WTC11 (cell line): ENCODE data around the gene MCM3AP. TPM values are rescaled to one million over a fixed set of nuclear protein-coding genes. Genes with fewer than 3 reads are reported as not detected.
A peak's percentile ranks its signal among the peaks of the same experiment; 100 is the strongest.

Experiments
- ATAC-seq: fragments of 200-7000 bp; cut with Tn5 transposase; 2 replicates; pipeline ENCODE4 v1.10.0; 2021; ENCODE audit warnings: mild to moderate bottlenecking, moderate library complexity
- CTCF ChIA-PET: fragments of 300-600 bp; sonication (Branson Sonifier 250); formaldehyde crosslinking; loops from one replicate; lab custom pipeline; 2021; ENCODE audit warnings: antibody characterized with exemption; lab: Charles Lee
- POLR2A ChIA-PET: fragments of 350-600 bp; sonication (Branson Sonifier 250); formaldehyde crosslinking; loops from one replicate; lab custom pipeline; 2021; ENCODE audit warnings: antibody characterized with exemption; lab: Charles Lee
- DNase-seq: peaks from one replicate; pipeline ENCODE4 v3.0.0; 2021; ENCODE audit warnings: low spot score
- H3K27ac Mint-ChIP-seq: 2 replicates; pipeline ENCODE4 v1.8.0; 2021; ENCODE audit warnings: mixed read lengths
- H3K27me3 Mint-ChIP-seq: 2 replicates; pipeline ENCODE4 v1.8.0; 2021; ENCODE audit warnings: low read depth, mild to moderate bottlenecking, moderate library complexity, mixed read lengths
- H3K36me3 Mint-ChIP-seq: 2 replicates; pipeline ENCODE4 v1.8.0; 2021; ENCODE audit warnings: mixed read lengths
- H3K4me1 Mint-ChIP-seq: 2 replicates; pipeline ENCODE4 v1.8.0; 2022; ENCODE audit warnings: mixed read lengths
- H3K4me3 Mint-ChIP-seq: 2 replicates; pipeline ENCODE4 v1.8.0; 2021; ENCODE audit warnings: mild to moderate bottlenecking, moderate library complexity, mixed read lengths
- H3K9me3 Mint-ChIP-seq: 2 replicates; pipeline ENCODE4 v1.8.0; 2021; ENCODE audit warnings: mixed read lengths
- ATF1 ChIP-seq: sonication (generic); formaldehyde crosslinking; IDR thresholded peaks from 2 replicates; pipeline ENCODE4 v1.8.1; 2023; ENCODE audit warnings: mild to moderate bottlenecking, moderate library complexity, missing genetic modification reagents
- CBFB ChIP-seq: sonication (generic); formaldehyde crosslinking; IDR thresholded peaks from 2 replicates; pipeline ENCODE4 v1.8.1; 2022; ENCODE audit warnings: mild to moderate bottlenecking, low read depth, missing genetic modification reagents
- FOXK1 ChIP-seq: sonication (generic); formaldehyde crosslinking; IDR thresholded peaks from 2 replicates; pipeline ENCODE4 v1.8.0; 2022; ENCODE audit warnings: mild to moderate bottlenecking, moderate library complexity, missing genetic modification reagents
- JUN ChIP-seq: sonication (generic); formaldehyde crosslinking; IDR thresholded peaks from 2 replicates; pipeline ENCODE4 v1.8.0; 2023; ENCODE audit warnings: mild to moderate bottlenecking, missing genetic modification reagents
- MYBL2 ChIP-seq: sonication (generic); formaldehyde crosslinking; IDR thresholded peaks from 2 replicates; pipeline ENCODE4 v1.8.1; 2023; ENCODE audit warnings: mild to moderate bottlenecking, moderate library complexity, missing genetic modification reagents
- NFE2L1 ChIP-seq: sonication (generic); formaldehyde crosslinking; IDR thresholded peaks from 2 replicates; pipeline ENCODE4 v1.8.1; 2023; ENCODE audit warnings: missing genetic modification reagents
- OVOL2 ChIP-seq: fragments of 250-450 bp; sonication (Bioruptor Pico); IDR thresholded peaks from 2 replicates; pipeline ENCODE4 v1.9.0; 2021; ENCODE audit warnings: mild to moderate bottlenecking, borderline replicate concordance
- RORB ChIP-seq: fragments of 250-450 bp; sonication (Bioruptor Pico); IDR thresholded peaks from 2 replicates; pipeline ENCODE4 v1.9.0; 2021; ENCODE audit warnings: mild to moderate bottlenecking
- TEAD1 ChIP-seq: sonication (generic); formaldehyde crosslinking; IDR thresholded peaks from 2 replicates; pipeline ENCODE4 v1.8.0; 2022; ENCODE audit warnings: mild to moderate bottlenecking, missing genetic modification reagents
- TEAD4 ChIP-seq: sonication (generic); formaldehyde crosslinking; IDR thresholded peaks from 2 replicates; pipeline ENCODE4 v1.8.0; 2022; ENCODE audit warnings: mild to moderate bottlenecking, missing genetic modification reagents
- ZNF232 ChIP-seq: sonication (generic); formaldehyde crosslinking; IDR thresholded peaks from 2 replicates; pipeline ENCODE4 v1.8.0; 2022; ENCODE audit warnings: mild to moderate bottlenecking, missing genetic modification reagents
- ZNF671 ChIP-seq: fragments of 250-450 bp; sonication (Bioruptor Pico); IDR thresholded peaks from 2 replicates; pipeline ENCODE4 v1.8.0; 2021; ENCODE audit warnings: mild to moderate bottlenecking
- total RNA-seq: library from RNA; stranded (reverse); gene quantifications from 3 replicates; pipeline ENCODE4 v1.2.3, GENCODE V29; 2021
- TF ChIP-seq, protein P1 (sequence below): sonication (generic); formaldehyde crosslinking; IDR thresholded peaks from 2 replicates; pipeline ENCODE4 v1.8.0; 2022; ENCODE audit warnings: mild to moderate bottlenecking, missing genetic modification reagents
- TF ChIP-seq, protein P2 (sequence below): sonication (generic); formaldehyde crosslinking; IDR thresholded peaks from 2 replicates; pipeline ENCODE4 v1.8.1; 2023; ENCODE audit warnings: mild to moderate bottlenecking, missing genetic modification reagents
- TF ChIP-seq, protein P3 (sequence below): sonication (generic); formaldehyde crosslinking; IDR thresholded peaks from 2 replicates; pipeline ENCODE4 v1.8.0; 2022; ENCODE audit warnings: missing genetic modification reagents
- TF ChIP-seq, protein P4 (sequence below): sonication (generic); formaldehyde crosslinking; IDR thresholded peaks from 2 replicates; pipeline ENCODE4 v1.8.1; 2022; ENCODE audit warnings: low read depth, missing genetic modification reagents, borderline replicate concordance
- TF ChIP-seq, protein P5 (sequence below): sonication (generic); formaldehyde crosslinking; IDR thresholded peaks from 2 replicates; pipeline ENCODE4 v1.8.0; 2023; ENCODE audit warnings: mild to moderate bottlenecking, missing genetic modification reagents
- TF ChIP-seq, protein P6 (sequence below): fragments of 200-600 bp; IDR thresholded peaks from 2 replicates; pipeline ENCODE4 v1.8.0; 2022; ENCODE audit warnings: antibody characterized with exemption

Gene MCM3AP
- total RNA-seq, 1 experiment from 2014 or later: 167 TPM

DNA sequence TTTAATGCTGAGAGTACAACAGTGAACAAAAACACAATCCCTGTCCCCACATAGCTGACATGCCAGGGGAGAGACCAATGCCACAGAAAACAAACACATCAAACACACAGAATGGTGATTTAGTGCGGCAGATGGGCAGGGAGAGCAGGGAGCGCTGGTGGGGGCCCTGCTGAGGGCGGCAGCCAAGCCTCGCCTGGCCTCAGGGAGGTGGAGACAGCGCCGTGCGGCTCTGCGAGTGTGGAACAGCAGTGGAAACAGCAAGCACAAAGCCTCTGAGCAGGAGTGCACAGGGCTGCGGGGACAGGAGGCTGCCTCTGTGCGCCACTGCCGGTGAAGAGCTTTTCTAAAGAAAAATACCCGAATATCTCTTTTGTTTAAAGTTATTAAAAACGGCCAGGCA is 17.0 kb downstream of the MCM3AP start (continued):
- TF ChIP-seq TEAD4 (CRISPR knock-in tag) (no peak), OVOL2 (CRISPR knock-in tag) (no peak), CBFB (CRISPR knock-in tag) (no peak), RORB (CRISPR knock-in tag) (no peak), ZNF671 (CRISPR knock-in tag) (no peak), FOXK1 (CRISPR knock-in tag) (no peak)
- TF ChIP-seq, protein P1, sequence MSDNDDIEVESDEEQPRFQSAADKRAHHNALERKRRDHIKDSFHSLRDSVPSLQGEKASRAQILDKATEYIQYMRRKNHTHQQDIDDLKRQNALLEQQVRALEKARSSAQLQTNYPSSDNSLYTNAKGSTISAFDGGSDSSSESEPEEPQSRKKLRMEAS (CRISPR knock-in tag): no peak
- TF ChIP-seq, protein P2, sequence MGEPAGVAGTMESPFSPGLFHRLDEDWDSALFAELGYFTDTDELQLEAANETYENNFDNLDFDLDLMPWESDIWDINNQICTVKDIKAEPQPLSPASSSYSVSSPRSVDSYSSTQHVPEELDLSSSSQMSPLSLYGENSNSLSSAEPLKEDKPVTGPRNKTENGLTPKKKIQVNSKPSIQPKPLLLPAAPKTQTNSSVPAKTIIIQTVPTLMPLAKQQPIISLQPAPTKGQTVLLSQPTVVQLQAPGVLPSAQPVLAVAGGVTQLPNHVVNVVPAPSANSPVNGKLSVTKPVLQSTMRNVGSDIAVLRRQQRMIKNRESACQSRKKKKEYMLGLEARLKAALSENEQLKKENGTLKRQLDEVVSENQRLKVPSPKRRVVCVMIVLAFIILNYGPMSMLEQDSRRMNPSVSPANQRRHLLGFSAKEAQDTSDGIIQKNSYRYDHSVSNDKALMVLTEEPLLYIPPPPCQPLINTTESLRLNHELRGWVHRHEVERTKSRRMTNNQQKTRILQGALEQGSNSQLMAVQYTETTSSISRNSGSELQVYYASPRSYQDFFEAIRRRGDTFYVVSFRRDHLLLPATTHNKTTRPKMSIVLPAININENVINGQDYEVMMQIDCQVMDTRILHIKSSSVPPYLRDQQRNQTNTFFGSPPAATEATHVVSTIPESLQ (CRISPR knock-in tag): no peak

DNA sequence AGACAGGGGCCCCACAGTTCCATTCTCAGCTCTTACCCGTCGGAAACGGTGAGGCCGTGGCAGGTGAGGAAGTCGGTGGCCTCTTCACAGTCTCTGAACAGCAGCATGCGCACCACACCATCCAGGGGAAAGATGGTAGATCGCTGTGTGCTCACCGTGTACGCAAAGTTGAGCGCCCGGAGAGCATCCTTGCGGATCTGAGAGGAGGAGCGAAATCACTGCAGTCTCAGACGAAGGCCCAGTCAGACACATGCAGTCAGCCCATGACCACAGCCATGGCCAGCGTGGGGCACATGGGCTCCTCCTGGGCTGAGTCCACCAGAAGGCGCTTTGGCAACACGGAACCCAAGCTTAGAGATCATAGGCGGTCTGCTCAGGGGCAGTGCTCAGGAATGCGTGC is 18.5 kb downstream of the MCM3AP start:
- DNase-seq (no peak), ATAC-seq (no peak)
- no peak overlapping the region for H3K4me3 Mint-ChIP-seq
- H3K36me3 Mint-ChIP-seq: peaks cover 57% of the 10 kb centered on the region
- H3K27ac Mint-ChIP-seq: peak overlapping the region; percentile 64; the same call in 1 of the 2 replicates
- H3K9me3 Mint-ChIP-seq: no peaks in the 10 kb centered on the region
- no peaks in the 10 kb centered on the region for H3K4me1 Mint-ChIP-seq
- TF ChIP-seq, protein P3, sequence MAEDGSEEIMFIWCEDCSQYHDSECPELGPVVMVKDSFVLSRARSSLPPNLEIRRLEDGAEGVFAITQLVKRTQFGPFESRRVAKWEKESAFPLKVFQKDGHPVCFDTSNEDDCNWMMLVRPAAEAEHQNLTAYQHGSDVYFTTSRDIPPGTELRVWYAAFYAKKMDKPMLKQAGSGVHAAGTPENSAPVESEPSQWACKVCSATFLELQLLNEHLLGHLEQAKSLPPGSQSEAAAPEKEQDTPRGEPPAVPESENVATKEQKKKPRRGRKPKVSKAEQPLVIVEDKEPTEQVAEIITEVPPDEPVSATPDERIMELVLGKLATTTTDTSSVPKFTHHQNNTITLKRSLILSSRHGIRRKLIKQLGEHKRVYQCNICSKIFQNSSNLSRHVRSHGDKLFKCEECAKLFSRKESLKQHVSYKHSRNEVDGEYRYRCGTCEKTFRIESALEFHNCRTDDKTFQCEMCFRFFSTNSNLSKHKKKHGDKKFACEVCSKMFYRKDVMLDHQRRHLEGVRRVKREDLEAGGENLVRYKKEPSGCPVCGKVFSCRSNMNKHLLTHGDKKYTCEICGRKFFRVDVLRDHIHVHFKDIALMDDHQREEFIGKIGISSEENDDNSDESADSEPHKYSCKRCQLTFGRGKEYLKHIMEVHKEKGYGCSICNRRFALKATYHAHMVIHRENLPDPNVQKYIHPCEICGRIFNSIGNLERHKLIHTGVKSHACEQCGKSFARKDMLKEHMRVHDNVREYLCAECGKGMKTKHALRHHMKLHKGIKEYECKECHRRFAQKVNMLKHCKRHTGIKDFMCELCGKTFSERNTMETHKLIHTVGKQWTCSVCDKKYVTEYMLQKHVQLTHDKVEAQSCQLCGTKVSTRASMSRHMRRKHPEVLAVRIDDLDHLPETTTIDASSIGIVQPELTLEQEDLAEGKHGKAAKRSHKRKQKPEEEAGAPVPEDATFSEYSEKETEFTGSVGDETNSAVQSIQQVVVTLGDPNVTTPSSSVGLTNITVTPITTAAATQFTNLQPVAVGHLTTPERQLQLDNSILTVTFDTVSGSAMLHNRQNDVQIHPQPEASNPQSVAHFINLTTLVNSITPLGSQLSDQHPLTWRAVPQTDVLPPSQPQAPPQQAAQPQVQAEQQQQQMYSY (CRISPR knock-in tag): no peak
- POLR2A ChIA-PET: no interaction called here
- CTCF ChIA-PET: interaction anchor here (0.6 kb wide), 1 partner anchor 10 kb away, joined by 5 read pairs; no protein-coding TSS in a partner anchor
- H3K27me3 Mint-ChIP-seq: no peaks in the 10 kb centered on the region

DNA sequence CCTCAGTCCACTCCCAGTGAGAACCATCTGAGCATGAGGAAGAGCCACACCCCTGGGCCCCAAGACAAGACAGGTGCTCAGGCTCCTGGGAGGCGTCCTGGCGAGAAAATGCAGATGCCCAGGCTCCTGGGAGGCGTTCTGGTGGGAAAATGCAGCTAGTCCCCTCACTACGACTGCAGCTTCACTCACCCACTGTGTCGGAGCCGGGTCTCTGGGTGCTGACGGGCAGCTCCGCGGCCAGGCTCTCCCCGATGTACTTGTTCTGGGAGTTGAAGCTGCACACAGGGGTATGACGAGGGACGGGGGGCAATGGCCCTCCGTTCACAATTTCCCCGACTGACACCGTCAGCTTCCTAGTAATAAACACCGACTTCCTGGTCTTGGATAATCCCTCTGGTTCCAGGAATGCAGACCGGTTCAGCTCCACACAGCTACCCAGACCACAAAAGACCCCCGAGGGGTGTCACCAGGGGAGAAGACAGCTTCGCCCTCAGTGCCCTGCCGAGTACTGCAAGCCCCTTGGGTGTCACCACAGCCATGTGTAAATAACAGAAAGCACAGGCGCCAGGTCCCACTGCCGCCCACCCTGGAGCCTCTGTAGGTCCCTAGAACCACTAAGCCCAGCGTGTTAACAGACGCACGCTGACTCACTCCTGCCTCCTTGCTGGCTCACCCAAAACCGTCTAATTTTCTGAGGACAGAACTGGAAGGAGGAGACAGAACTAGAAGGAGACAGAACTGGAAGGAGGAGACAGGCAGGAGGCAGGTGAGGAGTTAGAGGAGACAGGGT is 19.5 kb downstream of the MCM3AP start:
- H3K4me1 Mint-ChIP-seq: no peaks in the 10 kb centered on the region
- TF ChIP-seq, protein P4, sequence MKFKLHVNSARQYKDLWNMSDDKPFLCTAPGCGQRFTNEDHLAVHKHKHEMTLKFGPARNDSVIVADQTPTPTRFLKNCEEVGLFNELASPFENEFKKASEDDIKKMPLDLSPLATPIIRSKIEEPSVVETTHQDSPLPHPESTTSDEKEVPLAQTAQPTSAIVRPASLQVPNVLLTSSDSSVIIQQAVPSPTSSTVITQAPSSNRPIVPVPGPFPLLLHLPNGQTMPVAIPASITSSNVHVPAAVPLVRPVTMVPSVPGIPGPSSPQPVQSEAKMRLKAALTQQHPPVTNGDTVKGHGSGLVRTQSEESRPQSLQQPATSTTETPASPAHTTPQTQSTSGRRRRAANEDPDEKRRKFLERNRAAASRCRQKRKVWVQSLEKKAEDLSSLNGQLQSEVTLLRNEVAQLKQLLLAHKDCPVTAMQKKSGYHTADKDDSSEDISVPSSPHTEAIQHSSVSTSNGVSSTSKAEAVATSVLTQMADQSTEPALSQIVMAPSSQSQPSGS (CRISPR knock-in tag): no peak
- TF ChIP-seq ATF1 (CRISPR knock-in tag) (no peak), TEAD1 (CRISPR knock-in tag) (no peak), NFE2L1 (CRISPR knock-in tag) (no peak), TEAD4 (CRISPR knock-in tag) (no peak), JUN (CRISPR knock-in tag) (no peak), ZNF232 (CRISPR knock-in tag) (no peak), MYBL2 (CRISPR knock-in tag) (no peak)
- TF ChIP-seq, protein P1 (CRISPR knock-in tag): no peak
- TF ChIP-seq, protein P5, sequence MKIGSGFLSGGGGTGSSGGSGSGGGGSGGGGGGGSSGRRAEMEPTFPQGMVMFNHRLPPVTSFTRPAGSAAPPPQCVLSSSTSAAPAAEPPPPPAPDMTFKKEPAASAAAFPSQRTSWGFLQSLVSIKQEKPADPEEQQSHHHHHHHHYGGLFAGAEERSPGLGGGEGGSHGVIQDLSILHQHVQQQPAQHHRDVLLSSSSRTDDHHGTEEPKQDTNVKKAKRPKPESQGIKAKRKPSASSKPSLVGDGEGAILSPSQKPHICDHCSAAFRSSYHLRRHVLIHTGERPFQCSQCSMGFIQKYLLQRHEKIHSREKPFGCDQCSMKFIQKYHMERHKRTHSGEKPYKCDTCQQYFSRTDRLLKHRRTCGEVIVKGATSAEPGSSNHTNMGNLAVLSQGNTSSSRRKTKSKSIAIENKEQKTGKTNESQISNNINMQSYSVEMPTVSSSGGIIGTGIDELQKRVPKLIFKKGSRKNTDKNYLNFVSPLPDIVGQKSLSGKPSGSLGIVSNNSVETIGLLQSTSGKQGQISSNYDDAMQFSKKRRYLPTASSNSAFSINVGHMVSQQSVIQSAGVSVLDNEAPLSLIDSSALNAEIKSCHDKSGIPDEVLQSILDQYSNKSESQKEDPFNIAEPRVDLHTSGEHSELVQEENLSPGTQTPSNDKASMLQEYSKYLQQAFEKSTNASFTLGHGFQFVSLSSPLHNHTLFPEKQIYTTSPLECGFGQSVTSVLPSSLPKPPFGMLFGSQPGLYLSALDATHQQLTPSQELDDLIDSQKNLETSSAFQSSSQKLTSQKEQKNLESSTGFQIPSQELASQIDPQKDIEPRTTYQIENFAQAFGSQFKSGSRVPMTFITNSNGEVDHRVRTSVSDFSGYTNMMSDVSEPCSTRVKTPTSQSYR (CRISPR knock-in tag): no peak
- TF ChIP-seq, protein P6, sequence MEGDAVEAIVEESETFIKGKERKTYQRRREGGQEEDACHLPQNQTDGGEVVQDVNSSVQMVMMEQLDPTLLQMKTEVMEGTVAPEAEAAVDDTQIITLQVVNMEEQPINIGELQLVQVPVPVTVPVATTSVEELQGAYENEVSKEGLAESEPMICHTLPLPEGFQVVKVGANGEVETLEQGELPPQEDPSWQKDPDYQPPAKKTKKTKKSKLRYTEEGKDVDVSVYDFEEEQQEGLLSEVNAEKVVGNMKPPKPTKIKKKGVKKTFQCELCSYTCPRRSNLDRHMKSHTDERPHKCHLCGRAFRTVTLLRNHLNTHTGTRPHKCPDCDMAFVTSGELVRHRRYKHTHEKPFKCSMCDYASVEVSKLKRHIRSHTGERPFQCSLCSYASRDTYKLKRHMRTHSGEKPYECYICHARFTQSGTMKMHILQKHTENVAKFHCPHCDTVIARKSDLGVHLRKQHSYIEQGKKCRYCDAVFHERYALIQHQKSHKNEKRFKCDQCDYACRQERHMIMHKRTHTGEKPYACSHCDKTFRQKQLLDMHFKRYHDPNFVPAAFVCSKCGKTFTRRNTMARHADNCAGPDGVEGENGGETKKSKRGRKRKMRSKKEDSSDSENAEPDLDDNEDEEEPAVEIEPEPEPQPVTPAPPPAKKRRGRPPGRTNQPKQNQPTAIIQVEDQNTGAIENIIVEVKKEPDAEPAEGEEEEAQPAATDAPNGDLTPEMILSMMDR: no peak
- TF ChIP-seq, all 79 proteins: peak for 0
- Mint-ChIP-seq H3K36me3 (peaks cover 60% of the 10 kb centered on the region), H3K27me3 (no peaks in the 10 kb centered on the region), H3K27ac (no peak overlapping the region), H3K9me3 (no peaks in the 10 kb centered on the region), H3K4me3 (no peak overlapping the region)
- POLR2A ChIA-PET: no interaction called here
- ATAC-seq (no peak), DNase-seq (no peak)
- CTCF ChIA-PET: interaction anchor here (1.2 kb wide), 1 partner anchor 12 kb away, joined by 3 read pairs; no protein-coding TSS in a partner anchor
